IMR-90 (cell line): ENCODE measurements around the gene C3orf85. TPM values are rescaled to one million over a fixed set of nuclear protein-coding genes. Genes with fewer than 3 reads are reported as not detected.

ENCODE experiments used
- ATAC-seq: fragments of 200-7000 bp; cut with Tn5 transposase; 2 replicates; pipeline ENCODE4 v1.9.1; 2020; ENCODE audit warnings: low read depth, mild to moderate bottlenecking, moderate library complexity
- BruUV-seq: library from RNA; stranded (reverse); fragments of 400-500 nt; replicated peaks from 2 replicates; lab custom pipeline; 2021; lab: Mats Ljungman, UMichigan
- CTCF ChIA-PET: fragments of 300-600 bp; formaldehyde crosslinking; extraction: SDS; loops from one replicate; lab custom pipeline; 2021; ENCODE audit warnings: antibody characterized with exemption; lab: Yijun Ruan, JAX
- POLR2A ChIA-PET: fragments of 300-600 bp; sonication (Branson Sonifier 250); formaldehyde crosslinking; loops from one replicate; lab custom pipeline; 2022; ENCODE audit warnings: antibody characterized with exemption; ENCODE audit not compliant: unreplicated experiment; lab: Charles Lee
- DNase-seq: peaks from one replicate; pipeline ENCODE4 v3.0.0; 2013
- H2AFZ ChIP-seq: replicated peaks from 2 replicates; pipeline ENCODE3; 2013; ENCODE audit warnings: low read length, mild to moderate bottlenecking; ENCODE audit not compliant: poor library complexity
- H2AK5ac ChIP-seq: 2 replicates; pipeline ENCODE4 v1.6.1; 2013; ENCODE audit warnings: low read depth, low read length, inconsistent platforms
- H2AK9ac ChIP-seq: replicated peaks from 2 replicates; pipeline ENCODE3; 2013; ENCODE audit warnings: mild to moderate bottlenecking, low read depth, low read length, moderate library complexity; ENCODE audit not compliant: poor library complexity
- H2BK120ac ChIP-seq: 2 replicates; pipeline ENCODE4 v1.6.1; 2013; ENCODE audit warnings: low read depth, low read length, inconsistent platforms
- H2BK15ac ChIP-seq: 3 replicates; pipeline ENCODE4 v1.6.1; 2013; ENCODE audit warnings: low read depth, low read length, inconsistent platforms
- H2BK20ac ChIP-seq: 2 replicates; pipeline ENCODE4 v1.6.1; 2013; ENCODE audit warnings: low read depth, mild to moderate bottlenecking, inconsistent platforms, low read length, moderate library complexity
- H2BK5ac ChIP-seq: 2 replicates; pipeline ENCODE4 v1.6.1; 2013; ENCODE audit warnings: mild to moderate bottlenecking, low read depth, low read length, inconsistent platforms; ENCODE audit not compliant: poor library complexity, severe bottlenecking
- H3K14ac ChIP-seq: replicated peaks from 2 replicates; pipeline ENCODE4 v1.6.1; 2013; ENCODE audit warnings: low read depth, low read length, inconsistent platforms
- H3K18ac ChIP-seq: 2 replicates; pipeline ENCODE4 v1.6.1; 2013; ENCODE audit warnings: low read depth, low read length, control low read depth
- H3K23ac ChIP-seq: 2 replicates; pipeline ENCODE4 v1.6.1; 2013; ENCODE audit warnings: low read depth, low read length, inconsistent platforms
- H3K27ac ChIP-seq: 2 replicates; pipeline ENCODE4 v1.5.1; 2013; ENCODE audit warnings: mild to moderate bottlenecking, control low read depth, low read length; ENCODE audit not compliant: insufficient read depth
- H3K27me3 ChIP-seq: 2 replicates; pipeline ENCODE4 v1.6.1; 2013; ENCODE audit warnings: low read length; ENCODE audit not compliant: control insufficient read depth, insufficient read depth
- H3K36me3 ChIP-seq: 2 replicates; pipeline ENCODE4 v1.6.1; 2013; ENCODE audit warnings: low read length, mixed read lengths; ENCODE audit not compliant: control insufficient read depth, insufficient read depth
- H3K4ac ChIP-seq: 2 replicates; pipeline ENCODE4 v1.6.1; 2013; ENCODE audit warnings: low read depth, low read length, inconsistent platforms
- H3K4me1 ChIP-seq: 2 replicates; pipeline ENCODE4 v1.6.1; 2013; ENCODE audit warnings: low read length, mixed read lengths; ENCODE audit not compliant: control insufficient read depth, insufficient read depth
- H3K4me2 ChIP-seq: 2 replicates; pipeline ENCODE4 v1.6.1; 2013; ENCODE audit warnings: low read depth, mild to moderate bottlenecking, control low read depth, low read length, moderate library complexity
- H3K4me3 ChIP-seq: 2 replicates; pipeline ENCODE4 v1.5.1; 2013; ENCODE audit warnings: low read depth, mild to moderate bottlenecking, control low read depth, low read length, moderate library complexity; ENCODE audit not compliant: insufficient read depth
- H3K56ac ChIP-seq: 2 replicates; pipeline ENCODE4 v1.6.1; 2013; ENCODE audit warnings: low read length, inconsistent platforms; ENCODE audit not compliant: insufficient read depth; ENCODE audit errors: extremely low read depth
- H3K79me1 ChIP-seq, 2 experiments: 2 replicates each; pipeline ENCODE4 v1.6.1; 2013; ENCODE audit warnings: low read length in 2 of 2, inconsistent platforms in 1 of 2, low read depth in 1 of 2
- H3K9ac ChIP-seq: 2 replicates; pipeline ENCODE4 v1.6.1; 2013; ENCODE audit warnings: low read depth, low read length, control low read depth
- H3K9me1 ChIP-seq: 2 replicates; pipeline ENCODE4 v1.6.1; 2013; ENCODE audit warnings: low read length, inconsistent platforms; ENCODE audit not compliant: insufficient read depth
- H3K9me3 ChIP-seq: 2 replicates; pipeline ENCODE4 v1.6.1; 2013; ENCODE audit warnings: low read length; ENCODE audit not compliant: control insufficient read depth, insufficient read depth
- H4K20me1 ChIP-seq: 2 replicates; pipeline ENCODE4 v1.6.1; 2013; ENCODE audit warnings: low read length, inconsistent platforms; ENCODE audit not compliant: insufficient read depth
- H4K5ac ChIP-seq: 2 replicates; pipeline ENCODE4 v1.6.1; 2013; ENCODE audit warnings: mild to moderate bottlenecking, low read depth, low read length, control low read depth
- H4K8ac ChIP-seq, 2 experiments: 2 replicates each; pipeline ENCODE4 v1.6.1; 2013; ENCODE audit warnings: low read depth in 2 of 2, low read length in 2 of 2, control low read depth in 1 of 2, inconsistent platforms in 1 of 2
- H4K91ac ChIP-seq: 2 replicates; pipeline ENCODE4 v1.6.1; 2013; ENCODE audit warnings: low read depth, low read length, inconsistent platforms; ENCODE audit not compliant: insufficient read depth
- CEBPB ChIP-seq: IDR thresholded peaks from 2 replicates; pipeline ENCODE4 v1.6.1; 2012; ENCODE audit warnings: low read depth, low read length, improper control_type of control experiment
- CHD1 ChIP-seq: IDR thresholded peaks from 2 replicates; pipeline ENCODE4 v1.6.1; 2012; ENCODE audit warnings: low read depth, low read length, improper control_type of control experiment
- CTCF ChIP-seq: conservative IDR thresholded peaks from 2 replicates; pipeline ENCODE4 v1.5.1; 2012; ENCODE audit warnings: mild to moderate bottlenecking, low read depth, low read length, improper control_type of control experiment
- FOS ChIP-seq: fragments of 150-350 bp; IDR thresholded peaks from 2 replicates; pipeline ENCODE4 v1.6.1; 2016; ENCODE audit warnings: low read depth, low read length
- MXI1 ChIP-seq: IDR thresholded peaks from 2 replicates; pipeline ENCODE4 v1.6.1; 2012; ENCODE audit warnings: low read depth, mild to moderate bottlenecking, low read length, moderate library complexity, borderline replicate concordance
- POLR2A ChIP-seq: IDR thresholded peaks from 2 replicates; pipeline ENCODE4 v1.6.1; 2012; ENCODE audit warnings: mild to moderate bottlenecking, low read depth, low read length
- RFX5 ChIP-seq: IDR thresholded peaks from 2 replicates; pipeline ENCODE4 v1.8.0; 2012; ENCODE audit warnings: low read depth, mild to moderate bottlenecking, low read length, moderate library complexity
- SMC3 ChIP-seq: fragments of 150-350 bp; IDR thresholded peaks from 2 replicates; pipeline ENCODE4 v1.6.1; 2016; ENCODE audit warnings: low read depth, mild to moderate bottlenecking, antibody characterized with exemption, low read length, moderate library complexity
- USF2 ChIP-seq: fragments of 150-350 bp; IDR thresholded peaks from 2 replicates; pipeline ENCODE4 v1.6.1; 2017; ENCODE audit warnings: mild to moderate bottlenecking, antibody characterized with exemption, low read length, low read depth
- WGBS, 2 experiments: methylation state at CpG; one replicate each; pipeline versions ENCODE4 v1.1.5 to v1.1.7; 2013; ENCODE audit warnings: missing lambda C conversion rate in 2 of 2; ENCODE audit not compliant: insufficient read length in 1 of 2; ENCODE audit errors: extremely low coverage in 2 of 2; 5-methylcytosine and 5-hydroxymethylcytosine counted together
- dilution Hi-C: fragments of 300-500 bp; cut with HindIII; formaldehyde crosslinking; loops from one replicate; pipeline ENCODE4 v1.14.3; 2018; ENCODE audit warnings: low sequenced_read_pairs; ENCODE audit not compliant: unreplicated experiment
- in situ Hi-C: fragments of 300-500 bp; cut with MboI; formaldehyde crosslinking; loops from 3 replicates; pipeline ENCODE4 v1.14.3; 2019; ENCODE audit warnings: low sequenced_read_pairs, inconsistent platforms, mixed read lengths
- intact Hi-C: fragments of 100-400 bp; cut with micrococcal nuclease; formaldehyde crosslinking; loops from 2 replicates; pipeline ENCODE4 v1.10.0; 2022
- polyA plus RNA-seq, 3 experiments: library from polyadenylated mRNA; depleted of rRNA; stranded (reverse); fragments of >200 nt; gene quantifications; 2 replicates each; pipeline ENCODE4 v1.2.3, GENCODE V29; 2012; ENCODE audit warnings: low replicate concordance in 1 of 3
- total RNA-seq: library from RNA; depleted of rRNA; stranded (reverse); fragments of >200 nt; gene quantifications from 2 replicates; pipeline ENCODE4 v1.2.3, GENCODE V29; 2012

C3orf85 gene
- total and polyA plus RNA-seq, 2 of the 4 experiments (the other 2 are of a cell fraction): not detected

- no peaks in the 10 kb centered on the region for H3K9me1 ChIP-seq
- no peak overlapping the region for H2BK5ac ChIP-seq
- H2AK5ac ChIP-seq: no peak overlapping the region
- in situ Hi-C loops: no loop called here
- H2AK9ac ChIP-seq: no peak overlapping the region
- no peaks in the 10 kb centered on the region for H3K27me3 ChIP-seq
- ChIA-PET CTCF (no interaction called here), POLR2A (no interaction called here)
- DNase-seq (no peak), ATAC-seq (no peak)
- no peak overlapping the region for H3K18ac ChIP-seq
- no peak overlapping the region for H4K91ac ChIP-seq
- H3K27ac ChIP-seq: no peak overlapping the region
- H2AFZ ChIP-seq: no peak overlapping the region
- no peak overlapping the region for H3K4ac ChIP-seq
- intact Hi-C loops: no loop called here
- H3K4me3 ChIP-seq: no peak overlapping the region
- no peak overlapping the region for H2BK20ac ChIP-seq
- dilution Hi-C loops: no loop called here
- H4K5ac ChIP-seq: no peak overlapping the region
- TF ChIP-seq SMC3 (no peak), CHD1 (no peak), MXI1 (no peak), CTCF (no peak), FOS (no peak), USF2 (no peak), POLR2A (no peak), CEBPB (no peak), RFX5 (no peak)
- H3K14ac ChIP-seq: no peak overlapping the region
- H3K79me1 ChIP-seq: no peaks in the 10 kb centered on the region
- H2BK15ac ChIP-seq: no peak overlapping the region
- H3K36me3 ChIP-seq: no peaks in the 10 kb centered on the region
- H4K20me1 ChIP-seq: no peaks in the 10 kb centered on the region
- H3K9me3 ChIP-seq: peaks cover 2% of the 10 kb centered on the region; the same call in 1 of the 2 replicates
- H3K23ac ChIP-seq: no peak overlapping the region
- no CpG with 5 or more reads among the region's 4 CpGs for WGBS, 2 experiments
- H4K8ac ChIP-seq: no peak overlapping the region
- peaks cover 2% of the 10 kb centered on the region; the same call in 1 of the 2 replicates for H3K4me1 ChIP-seq
- H3K9ac ChIP-seq: no peak overlapping the region
- H3K56ac ChIP-seq: no peak overlapping the region
- H2BK120ac ChIP-seq: no peak overlapping the region
- H3K4me2 ChIP-seq: no peak overlapping the region
- no TSS peak for BruUV-seq
Observed at GRCh38 chr3:109112946-109113760, 23.4 kb upstream of the C3orf85 start.
